ENCODE data around the gene ZBTB20. TPM values are rescaled to one million over a fixed set of nuclear protein-coding genes. Genes with fewer than 3 reads are reported as not detected.

The ZBTB20 gene
- total RNA-seq, 1 experiment from 2014 or later, result 2.5 TPM

- DNase-seq (ENCODE audit: low read depth), result no peak
Observed at GRCh38 chr3:114487502-114487901, 659.6 kb downstream of the ZBTB20 start.

- DNase-seq (ENCODE audit: low read depth), result no peak
Observed at GRCh38 chr3:114484919-114485318, 662.2 kb downstream of the ZBTB20 start.

GRCh38 chr3:114481113-114481512, 666.0 kb downstream of the ZBTB20 start:
- no peak for DNase-seq (ENCODE audit: low read depth)

- DNase-seq (ENCODE audit: low read depth), result no peak
Observed at GRCh38 chr3:114480442-114480841, 666.6 kb downstream of the ZBTB20 start.

DNA sequence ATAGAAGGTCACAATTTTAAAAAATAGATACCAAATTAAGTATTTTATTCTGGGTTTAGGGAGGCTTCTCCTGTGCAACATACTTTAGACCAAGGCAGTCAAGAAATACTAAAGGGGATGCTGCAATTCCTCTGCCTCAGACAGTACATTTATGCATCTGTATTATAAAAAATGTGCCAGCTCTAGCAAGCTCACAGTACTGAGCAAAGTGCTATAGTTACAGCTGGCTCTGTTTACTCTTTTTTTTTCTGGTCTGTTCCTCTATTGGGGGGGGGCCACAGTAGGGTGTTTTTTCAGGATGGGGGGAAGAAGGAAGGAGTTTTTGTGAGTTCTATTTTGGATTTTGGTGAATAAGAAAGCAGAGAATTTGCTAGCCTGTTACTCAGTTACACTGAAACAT, 668.3 kb downstream of the ZBTB20 start:
- no peak for DNase-seq (ENCODE audit: low read depth)

DNA sequence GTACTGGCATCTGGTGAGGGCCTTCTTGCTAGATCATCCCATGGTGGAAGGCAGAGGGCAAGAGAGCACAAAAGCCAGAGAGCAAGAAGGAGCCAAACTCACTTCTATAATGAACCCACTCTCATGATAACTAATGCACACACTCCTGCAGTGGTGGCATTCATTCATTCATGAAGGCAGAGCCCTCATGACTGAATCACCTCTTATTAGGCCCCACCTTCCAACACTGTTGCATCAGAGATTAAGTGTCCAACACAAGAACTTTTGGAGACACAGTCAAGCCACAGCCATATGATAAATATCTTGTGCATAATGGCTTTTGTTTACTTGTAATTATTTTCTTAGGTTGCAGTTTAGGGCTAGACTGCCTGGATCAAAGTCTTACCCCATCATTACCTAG, 670.6 kb downstream of the ZBTB20 start:
- no peak for DNase-seq (ENCODE audit: low read depth)

- DNase-seq (ENCODE audit: low read depth), result no peak
Observed at GRCh38 chr3:114471478-114471877, 675.6 kb downstream of the ZBTB20 start.

DNA sequence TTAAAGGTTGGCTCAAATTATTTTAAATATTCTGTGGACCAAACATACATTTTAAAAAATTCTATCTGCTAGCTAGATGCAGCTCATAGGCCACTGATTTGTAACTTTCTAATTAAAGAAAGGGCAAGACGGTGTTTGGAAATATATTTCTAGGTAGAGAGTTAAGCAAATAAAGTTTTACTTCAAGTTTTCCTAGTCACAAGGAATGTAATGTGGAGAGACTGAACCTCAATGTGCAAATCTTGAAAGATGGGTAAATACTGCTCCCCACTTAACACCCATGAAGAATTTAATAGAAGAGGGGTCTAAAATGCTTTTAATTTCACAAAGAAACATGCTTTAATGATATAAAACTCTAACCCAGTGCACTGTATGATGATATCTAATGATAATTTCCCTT, 678.0 kb downstream of the ZBTB20 start:
- no peak for DNase-seq (ENCODE audit: low read depth)

- DNase-seq (ENCODE audit: low read depth), result no peak
Observed at GRCh38 chr3:114466816-114467215, 680.3 kb downstream of the ZBTB20 start.

GRCh38 chr3:114466251-114466650, 680.8 kb downstream of the ZBTB20 start:
- DNase-seq (ENCODE audit: low read depth), result no peak

DNA sequence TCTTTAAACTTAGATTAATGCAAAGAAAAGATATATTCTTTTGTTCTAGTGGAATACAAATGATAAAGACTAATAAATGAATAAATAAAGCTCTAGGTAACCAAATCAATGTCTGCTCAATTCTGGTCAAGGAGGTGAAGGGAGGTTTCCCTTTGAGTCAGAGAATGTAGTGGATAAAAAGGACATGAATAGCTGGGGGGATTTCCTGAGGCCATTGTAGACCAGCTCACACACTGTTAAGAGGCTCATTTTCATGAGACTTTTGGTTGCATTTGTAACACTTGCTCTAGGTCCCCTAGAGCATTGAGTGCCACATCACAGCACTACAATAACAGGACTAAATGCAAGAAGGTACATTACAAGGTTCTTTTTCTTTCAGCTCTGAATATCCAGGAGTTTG, 682.5 kb downstream of the ZBTB20 start:
- DNase-seq (ENCODE audit: low read depth), result no peak

DNA sequence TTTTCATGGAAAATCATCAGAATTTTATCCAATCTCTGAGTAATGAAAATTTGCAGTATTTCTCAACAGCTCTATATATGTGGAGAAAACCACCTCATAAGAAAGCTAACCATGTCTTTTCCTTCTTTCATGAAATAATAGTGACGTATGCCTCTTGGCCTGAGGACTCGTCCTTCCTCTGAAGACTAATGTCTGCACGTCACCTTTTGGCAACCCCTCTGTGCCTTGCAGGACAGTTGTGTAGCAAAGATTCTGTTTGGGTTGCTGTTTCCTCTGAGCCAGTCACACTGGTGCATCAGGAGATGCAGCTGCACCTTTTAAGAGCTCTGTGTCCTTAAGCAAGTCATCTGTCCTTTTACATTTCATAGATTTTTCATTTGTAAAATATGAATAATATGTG, 684.3 kb downstream of the ZBTB20 start:
- no peak for DNase-seq (ENCODE audit: low read depth)

DNA sequence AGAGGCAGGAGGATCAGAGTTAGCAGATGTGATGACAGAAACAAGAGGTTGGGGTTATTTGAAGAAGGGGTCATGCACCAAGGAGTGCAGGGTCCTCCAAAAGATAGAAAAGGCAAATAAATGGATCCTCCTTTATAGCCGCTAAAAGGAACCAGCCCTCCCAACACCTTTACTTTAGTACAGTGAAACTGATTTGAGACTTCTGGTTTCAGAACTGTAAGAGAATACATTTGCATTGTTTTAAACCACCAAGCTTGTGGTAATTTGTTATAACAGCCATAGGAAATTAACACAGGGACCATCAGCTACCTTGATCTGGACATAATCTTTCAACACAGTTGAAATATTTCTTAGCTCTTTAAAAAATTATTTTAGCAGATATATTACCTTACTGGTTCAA, 686.6 kb downstream of the ZBTB20 start:
- DNase-seq (ENCODE audit: low read depth), result no peak

- no peak for DNase-seq (ENCODE audit: low read depth)
Observed at GRCh38 chr3:114456742-114457141, 690.3 kb downstream of the ZBTB20 start.

- DNase-seq (ENCODE audit: low read depth), result no peak
Observed at GRCh38 chr3:114455432-114455831, 691.7 kb downstream of the ZBTB20 start.

- DNase-seq (ENCODE audit: low read depth), result no peak
Observed at GRCh38 chr3:114454551-114455251, 692.4 kb downstream of the ZBTB20 start.

- no peak for DNase-seq (ENCODE audit: low read depth)
Observed at GRCh38 chr3:114453361-114453780, 693.7 kb downstream of the ZBTB20 start.

GRCh38 chr3:114452937-114453336, 694.2 kb downstream of the ZBTB20 start:
- no peak for DNase-seq (ENCODE audit: low read depth)

GRCh38 chr3:114452256-114452655, 694.8 kb downstream of the ZBTB20 start:
- DNase-seq (ENCODE audit: low read depth), result no peak

DNA sequence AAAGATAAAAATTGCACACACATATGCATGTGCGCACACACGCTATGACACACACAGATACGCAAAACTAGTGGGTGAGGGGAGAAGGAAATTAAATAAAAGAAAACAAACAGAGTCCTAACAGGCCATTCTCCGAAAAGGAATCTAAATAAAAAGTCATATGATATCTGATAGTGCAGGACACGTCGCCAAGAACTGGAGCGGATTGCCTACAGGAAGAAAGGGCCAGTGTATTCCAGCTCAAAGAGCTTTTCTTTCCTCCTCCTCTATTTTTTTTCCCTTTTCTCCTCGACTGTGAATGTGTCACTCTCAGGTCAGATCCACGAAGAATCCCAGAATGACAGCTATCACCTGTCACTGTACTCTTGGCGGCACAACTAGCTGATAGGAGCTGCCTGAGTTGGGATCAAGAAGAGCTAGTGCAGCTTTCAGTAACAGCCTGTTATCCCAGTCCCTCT, 695.5 kb downstream of the ZBTB20 start:
- peak; percentile 13 for DNase-seq (ENCODE audit: low read depth)

- no peak for DNase-seq (ENCODE audit: low read depth)
Observed at GRCh38 chr3:114451051-114451451, 696.0 kb downstream of the ZBTB20 start.

GRCh38 chr3:114450008-114450596, 697.0 kb downstream of the ZBTB20 start:
- DNase-seq (ENCODE audit: low read depth), result no peak

DNA sequence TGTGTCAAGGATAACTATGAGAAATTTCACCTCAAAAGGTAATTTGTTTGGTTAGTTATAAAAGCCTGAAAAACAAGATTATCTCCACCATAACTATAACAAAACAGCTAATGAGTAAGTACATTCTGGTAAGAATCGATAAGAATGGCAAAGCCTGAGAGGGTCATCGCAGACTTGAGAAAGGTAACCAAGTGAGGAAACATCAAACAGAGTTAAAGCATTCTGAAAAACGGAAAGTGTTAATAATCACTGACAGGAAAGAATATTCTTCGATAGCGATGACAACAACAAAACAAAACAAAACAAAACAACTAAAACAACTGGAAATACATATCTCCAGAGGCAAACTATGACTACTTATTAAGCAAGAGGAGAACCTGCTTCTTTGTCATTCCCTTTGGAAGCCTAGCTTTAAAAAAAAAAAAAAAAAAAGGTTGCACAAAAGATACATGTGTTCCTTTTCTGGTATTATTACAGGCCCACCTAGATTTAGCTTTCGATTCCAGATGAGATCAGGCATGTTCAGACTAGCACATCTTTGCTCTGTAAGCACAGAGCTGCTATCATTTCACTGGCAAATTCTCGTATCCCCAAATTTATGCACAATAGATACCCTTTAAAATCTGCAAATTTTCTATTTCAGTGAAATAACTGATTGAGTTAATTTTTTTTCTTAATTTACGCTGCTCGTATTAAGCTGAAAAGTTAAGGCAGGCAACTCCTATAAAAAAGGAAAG, 697.6 kb downstream of the ZBTB20 start:
- no peak for DNase-seq (ENCODE audit: low read depth)

All from Daoy (cell line).